Transverse colon (tissue), 4 donors: ENCODE measurements around the gene TTC12.

Source experiments
- POLR2AphosphoS5 ChIP-seq, 3 donors: sonication (generic); formaldehyde crosslinking; IDR thresholded peaks; one replicate each; pipeline ENCODE4 v1.6.1; 2016; ENCODE audit warnings: antibody characterized with exemption in 3 of 3
- TF ChIP-seq, protein P1 (sequence below), 5 experiments: fragments of 200-600 bp in 3 of 5; fragments of 450-650 bp in 2 of 5; sonication (generic) in 3 of 5; IDR thresholded peaks; 1 replicate in 2 of 5; 2 replicates in 3 of 5; pipeline ENCODE4 v1.5.1; 2016 to 2017; ENCODE audit warnings: antibody characterized with exemption in 5 of 5, inconsistent platforms in 3 of 5, mild to moderate bottlenecking in 2 of 5, moderate library complexity in 1 of 5

DNA sequence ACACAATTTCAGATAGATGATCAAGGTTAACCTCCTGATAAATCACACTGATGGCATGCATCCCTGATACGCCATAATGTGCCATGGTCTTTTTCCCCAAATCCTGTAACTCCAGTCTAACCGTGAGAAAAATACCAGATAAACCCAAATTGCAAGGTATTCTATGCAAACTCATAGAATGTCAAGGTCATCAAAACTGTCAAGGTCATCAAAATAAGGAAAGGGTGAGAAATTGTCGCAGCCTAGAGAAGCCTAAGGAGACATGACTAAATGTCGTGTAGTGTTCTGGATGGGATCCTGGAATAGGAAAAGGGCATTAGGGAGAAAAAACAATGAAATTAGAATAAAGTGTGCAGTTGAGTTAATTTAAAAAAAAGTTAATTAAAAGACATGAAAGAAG, 4.7 kb downstream of the TTC12 start:
- TF ChIP-seq, protein P1, sequence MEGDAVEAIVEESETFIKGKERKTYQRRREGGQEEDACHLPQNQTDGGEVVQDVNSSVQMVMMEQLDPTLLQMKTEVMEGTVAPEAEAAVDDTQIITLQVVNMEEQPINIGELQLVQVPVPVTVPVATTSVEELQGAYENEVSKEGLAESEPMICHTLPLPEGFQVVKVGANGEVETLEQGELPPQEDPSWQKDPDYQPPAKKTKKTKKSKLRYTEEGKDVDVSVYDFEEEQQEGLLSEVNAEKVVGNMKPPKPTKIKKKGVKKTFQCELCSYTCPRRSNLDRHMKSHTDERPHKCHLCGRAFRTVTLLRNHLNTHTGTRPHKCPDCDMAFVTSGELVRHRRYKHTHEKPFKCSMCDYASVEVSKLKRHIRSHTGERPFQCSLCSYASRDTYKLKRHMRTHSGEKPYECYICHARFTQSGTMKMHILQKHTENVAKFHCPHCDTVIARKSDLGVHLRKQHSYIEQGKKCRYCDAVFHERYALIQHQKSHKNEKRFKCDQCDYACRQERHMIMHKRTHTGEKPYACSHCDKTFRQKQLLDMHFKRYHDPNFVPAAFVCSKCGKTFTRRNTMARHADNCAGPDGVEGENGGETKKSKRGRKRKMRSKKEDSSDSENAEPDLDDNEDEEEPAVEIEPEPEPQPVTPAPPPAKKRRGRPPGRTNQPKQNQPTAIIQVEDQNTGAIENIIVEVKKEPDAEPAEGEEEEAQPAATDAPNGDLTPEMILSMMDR (IDR thresholded peaks at IDR 0.05) = no peak
- TF ChIP-seq POLR2AphosphoS5 (IDR thresholded peaks at IDR 0.05) = no peak
